Subcutaneous adipose tissue (tissue), 4 donors: Measurements from ENCODE around the gene HOXA5. TPM values are rescaled to one million over a fixed set of nuclear protein-coding genes. Genes with fewer than 3 reads are reported as not detected.

ENCODE experiments used
- total RNA-seq, 4 donors: library from RNA; depleted of rRNA; stranded (reverse); fragments of >200 nt; gene quantifications; one replicate each; pipeline ENCODE4 v1.1.0, GENCODE V29; 2016
- TF ChIP-seq, protein P1 (sequence below): fragments of 450-650 bp; IDR thresholded peaks from one replicate; pipeline ENCODE4 v1.5.1; 2016; ENCODE audit warnings: low read depth, mild to moderate bottlenecking, control low read depth, antibody characterized with exemption, moderate library complexity

Gene HOXA5
- total RNA-seq, 4 donors from 2014 or later: 2.9 to 6.4 (median 4.7) TPM

DNA sequence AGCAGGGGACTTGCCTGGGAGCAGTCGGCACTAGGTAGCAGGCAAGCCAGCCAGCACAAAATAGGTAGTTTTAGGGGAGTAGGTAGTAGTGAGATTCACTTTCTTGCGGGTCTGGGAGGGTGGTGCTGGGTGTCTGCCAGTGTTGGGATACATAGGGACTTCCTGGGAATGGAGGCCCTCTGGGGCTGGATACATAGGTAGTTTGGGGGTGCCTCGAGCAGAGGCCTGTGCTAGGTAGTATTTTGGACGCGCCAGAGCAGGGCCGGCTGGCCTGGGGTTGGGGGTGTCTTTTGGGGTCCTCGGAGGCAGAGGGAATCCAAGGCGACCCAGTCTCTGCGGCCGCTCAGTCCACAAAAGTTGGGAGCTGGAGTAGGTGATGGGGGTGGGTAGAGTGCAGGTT is 10.9 kb upstream of the HOXA5 start:
- TF ChIP-seq, protein P1, sequence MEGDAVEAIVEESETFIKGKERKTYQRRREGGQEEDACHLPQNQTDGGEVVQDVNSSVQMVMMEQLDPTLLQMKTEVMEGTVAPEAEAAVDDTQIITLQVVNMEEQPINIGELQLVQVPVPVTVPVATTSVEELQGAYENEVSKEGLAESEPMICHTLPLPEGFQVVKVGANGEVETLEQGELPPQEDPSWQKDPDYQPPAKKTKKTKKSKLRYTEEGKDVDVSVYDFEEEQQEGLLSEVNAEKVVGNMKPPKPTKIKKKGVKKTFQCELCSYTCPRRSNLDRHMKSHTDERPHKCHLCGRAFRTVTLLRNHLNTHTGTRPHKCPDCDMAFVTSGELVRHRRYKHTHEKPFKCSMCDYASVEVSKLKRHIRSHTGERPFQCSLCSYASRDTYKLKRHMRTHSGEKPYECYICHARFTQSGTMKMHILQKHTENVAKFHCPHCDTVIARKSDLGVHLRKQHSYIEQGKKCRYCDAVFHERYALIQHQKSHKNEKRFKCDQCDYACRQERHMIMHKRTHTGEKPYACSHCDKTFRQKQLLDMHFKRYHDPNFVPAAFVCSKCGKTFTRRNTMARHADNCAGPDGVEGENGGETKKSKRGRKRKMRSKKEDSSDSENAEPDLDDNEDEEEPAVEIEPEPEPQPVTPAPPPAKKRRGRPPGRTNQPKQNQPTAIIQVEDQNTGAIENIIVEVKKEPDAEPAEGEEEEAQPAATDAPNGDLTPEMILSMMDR: no peak

DNA sequence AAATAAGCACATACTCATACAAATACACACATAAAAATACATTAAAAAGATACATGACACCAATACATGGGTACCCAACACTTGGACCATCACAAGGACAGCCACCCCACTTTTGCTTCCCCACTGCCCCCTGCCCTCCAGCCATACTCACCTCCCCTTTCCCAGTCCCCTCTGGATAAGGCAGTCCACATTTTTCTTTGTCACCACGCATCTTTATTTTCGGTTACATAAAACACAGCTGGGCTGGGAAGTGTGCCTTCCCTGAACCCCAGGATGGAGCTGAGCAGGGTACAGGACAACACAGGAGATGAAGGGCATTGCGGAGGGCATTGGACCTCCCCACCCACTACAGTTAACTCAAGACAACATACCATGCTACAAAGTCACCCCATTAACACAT is 10.0 kb upstream of the HOXA5 start:
- TF ChIP-seq, protein P1: no peak

DNA sequence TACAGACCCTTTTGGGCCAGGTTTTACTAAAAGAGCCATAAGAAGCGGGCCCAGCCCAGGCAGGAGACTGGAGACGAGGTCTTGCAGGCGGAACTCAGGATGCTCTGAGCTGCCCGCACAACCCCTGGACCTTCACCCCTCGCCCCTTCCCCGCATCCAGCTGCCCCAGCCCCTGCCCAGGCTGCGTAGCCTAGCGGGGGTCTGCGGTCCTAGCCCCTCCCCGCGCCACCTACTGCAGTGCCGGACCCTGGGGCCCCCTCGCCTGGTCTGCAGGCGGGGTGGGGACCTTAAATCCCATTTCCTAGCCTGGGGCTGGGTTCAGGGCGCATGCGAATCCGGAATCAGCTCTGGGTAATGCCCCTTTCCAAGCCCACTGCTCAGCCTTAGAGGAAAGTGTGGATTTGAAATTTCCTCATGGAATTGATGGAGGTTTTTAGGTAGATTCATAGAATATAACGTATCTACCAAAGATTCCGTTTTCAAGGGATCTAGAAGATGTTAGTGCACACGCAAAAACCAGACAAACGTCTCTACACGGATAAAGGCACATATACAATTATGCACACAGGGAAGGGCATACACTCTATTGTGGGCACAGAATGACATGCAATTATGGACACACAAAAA is 9.4 kb upstream of the HOXA5 start:
- TF ChIP-seq, protein P1: no peak

DNA sequence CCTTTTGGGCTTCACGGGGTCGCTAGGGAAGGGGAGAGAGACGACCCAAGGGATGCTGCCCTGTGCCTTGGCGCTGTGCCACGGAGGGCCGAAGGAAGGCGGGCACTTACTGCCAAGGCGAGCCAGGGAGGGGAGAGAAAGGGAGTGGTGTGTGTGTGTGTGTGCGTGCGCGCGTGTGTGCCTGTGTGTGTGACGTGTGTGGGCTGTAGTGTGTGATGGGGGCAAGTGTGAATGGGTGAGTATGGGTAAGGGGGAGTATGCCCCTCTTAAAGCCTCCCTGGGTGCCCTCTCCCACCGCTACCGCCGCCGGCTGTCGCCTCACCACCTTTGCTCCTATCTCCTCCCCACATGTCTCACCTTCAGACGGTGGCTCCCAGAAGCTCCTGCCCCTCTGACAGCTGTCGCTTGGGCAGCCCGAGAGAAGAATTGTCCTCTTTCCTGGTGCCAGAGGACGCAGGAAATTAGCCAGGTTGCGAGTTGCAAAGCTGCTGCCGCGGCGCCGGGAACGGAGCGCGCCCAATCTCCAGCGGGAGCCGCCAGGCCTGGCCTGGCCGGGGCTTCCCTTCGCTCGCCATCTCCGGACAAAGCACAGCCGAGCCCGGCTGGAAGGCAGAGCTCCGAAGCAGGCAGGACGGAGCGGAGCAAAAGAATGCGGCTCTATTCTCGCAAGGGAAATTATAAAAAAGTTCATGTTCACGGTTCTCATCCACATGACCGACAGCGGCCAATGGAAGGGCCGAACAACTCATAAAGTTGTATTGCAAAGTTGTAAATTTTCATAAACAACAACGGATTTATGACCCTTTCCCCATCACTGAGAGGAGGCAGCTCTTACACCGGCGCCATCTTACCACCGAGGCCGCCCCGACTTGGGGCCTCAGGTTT is 8.7 kb upstream of the HOXA5 start, which contains the start of gene HOXA3:
Gene HOXA3, minus strand, starts transcription at position 653 of the 885 bp plus-strand sequence. CDS start 41,943 bp downstream, outside the sequence.
- TF ChIP-seq, protein P1: no peak

DNA sequence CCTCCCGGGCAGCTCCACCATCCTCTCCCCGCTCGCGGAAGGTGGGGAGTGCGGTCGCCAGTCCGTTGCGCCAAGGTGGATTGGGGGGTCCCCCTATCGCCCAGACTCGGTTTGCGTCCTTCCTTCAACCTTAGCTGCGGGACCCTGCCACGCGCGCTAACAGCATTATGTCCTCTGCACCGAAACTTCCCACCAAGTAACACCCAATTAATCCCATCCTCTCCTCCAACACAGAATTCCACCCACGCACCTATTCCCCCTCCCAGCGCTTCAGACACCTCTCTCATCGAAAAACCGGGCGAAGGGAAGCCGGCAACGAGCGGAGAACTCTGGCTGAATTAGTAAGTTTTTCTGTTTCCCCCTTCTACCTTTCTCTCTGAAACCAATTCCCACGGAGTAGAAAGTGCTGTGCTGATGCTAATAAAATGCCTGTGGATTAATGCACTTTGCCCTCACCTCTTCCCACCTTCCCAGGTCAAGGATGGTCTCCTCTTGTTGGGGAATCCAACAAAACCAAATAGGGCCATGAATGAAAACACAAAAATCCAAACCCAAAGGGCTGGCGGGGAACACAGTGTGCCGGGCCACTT is 8.0 kb upstream of the HOXA5 start:
- TF ChIP-seq, protein P1: no peak

DNA sequence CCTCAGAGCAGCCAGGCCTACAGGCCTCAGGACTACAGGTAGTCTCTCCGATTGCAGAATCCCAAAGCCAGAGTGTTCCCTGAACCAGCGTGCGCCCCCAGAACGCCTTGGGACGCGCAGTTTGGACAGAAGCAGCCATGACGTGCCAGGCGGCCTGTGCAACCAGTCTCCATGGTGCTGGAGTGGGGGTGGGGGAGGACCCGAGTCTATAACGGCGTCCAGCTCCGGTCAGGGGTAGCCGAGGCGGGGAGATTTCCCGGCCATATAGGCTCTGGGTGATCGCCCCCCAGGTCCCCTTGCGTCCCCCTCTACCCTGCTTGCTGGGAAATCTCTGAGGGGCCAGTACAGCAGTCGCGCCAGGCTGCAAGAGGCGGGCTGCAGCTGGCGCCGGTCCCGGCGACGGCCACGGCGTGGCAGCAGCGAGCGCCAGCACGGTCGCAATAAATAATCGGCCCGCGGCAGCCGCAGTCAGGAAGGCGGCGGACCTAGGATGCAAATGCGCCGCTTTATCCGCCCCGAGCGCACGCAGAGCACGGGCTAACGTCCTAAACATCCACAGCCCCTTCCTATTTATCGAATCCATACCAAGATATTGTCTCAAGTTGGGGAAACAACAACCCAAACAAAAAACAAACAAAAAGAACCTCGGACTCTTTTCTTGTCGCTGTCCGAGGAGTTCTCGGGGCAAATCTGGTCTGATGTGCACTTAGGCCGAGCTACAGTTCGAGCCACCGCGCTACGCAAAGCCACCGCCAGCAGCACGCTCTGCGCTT is 7.3 kb upstream of the HOXA5 start:
- TF ChIP-seq, protein P1: no peak
